Smooth muscle cell of the brain vasculature (primary cell): Measurements from ENCODE around the gene MCTP2.
"Not testable (repeated sequence)": the region's sequence is repeated elsewhere in the genome, so short reads cannot be mapped to it uniquely, and the experiment has no call there.

ENCODE experiments used
- DNase-seq: peaks from one replicate; pipeline ENCODE4 v3.0.0-alpha.2; 2012; ENCODE audit warnings: low read depth, low spot score

MCTP2 gene

DNA sequence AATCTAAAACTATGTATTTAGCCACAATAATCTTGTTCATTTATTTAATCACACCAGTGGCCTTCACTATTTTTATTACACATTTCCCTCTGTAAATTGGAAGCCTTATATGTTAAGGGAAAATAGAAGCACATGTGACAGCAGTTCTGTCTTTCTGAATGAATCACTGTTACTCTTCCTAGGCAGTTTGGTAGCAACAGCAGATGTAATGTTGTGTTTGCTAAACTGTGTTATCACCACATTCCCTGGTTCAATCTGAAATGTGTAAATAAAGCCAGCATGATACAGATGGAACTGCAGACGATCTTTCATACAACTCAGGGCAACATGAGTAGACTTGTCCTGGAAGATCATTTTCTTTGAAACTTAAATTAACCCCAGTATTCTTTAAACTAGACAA, 220.1 kb downstream of the MCTP2 start:
- DNase-seq: no peak

DNA sequence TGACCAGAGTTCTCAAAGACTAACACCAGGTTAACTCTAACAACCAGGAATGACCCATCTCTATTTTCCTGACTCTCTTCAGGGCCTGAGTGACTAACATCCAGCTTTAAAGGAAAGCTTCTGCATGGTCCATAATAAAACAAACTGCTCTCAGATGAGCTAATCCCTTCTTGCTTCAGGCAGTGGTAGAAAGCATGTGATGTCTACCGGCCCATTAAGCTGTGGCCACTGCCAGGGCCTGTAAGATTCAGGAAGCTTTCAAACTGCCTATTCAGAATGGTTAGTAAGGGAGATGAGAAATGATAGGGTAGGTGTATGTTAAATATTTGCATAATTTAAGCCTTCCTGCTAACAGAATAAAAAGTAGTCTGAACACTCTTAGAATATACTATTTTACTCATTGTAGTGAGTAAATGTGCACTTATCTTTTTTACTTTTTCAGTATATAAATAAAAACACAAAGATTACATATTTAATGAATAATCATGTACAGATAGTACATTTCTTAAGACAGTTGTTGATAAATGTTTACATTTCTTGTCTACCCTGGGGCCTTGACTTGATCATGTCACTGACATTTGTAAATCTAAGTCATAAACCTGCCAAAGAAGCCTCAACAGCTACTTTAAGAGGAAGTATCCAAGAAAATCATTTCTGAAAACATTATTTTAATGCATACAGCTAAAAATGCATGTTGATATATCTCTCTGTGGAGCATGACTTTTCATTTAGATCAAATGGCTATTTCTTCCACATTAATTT, 222.0 kb downstream of the MCTP2 start:
- DNase-seq: no peak

DNA sequence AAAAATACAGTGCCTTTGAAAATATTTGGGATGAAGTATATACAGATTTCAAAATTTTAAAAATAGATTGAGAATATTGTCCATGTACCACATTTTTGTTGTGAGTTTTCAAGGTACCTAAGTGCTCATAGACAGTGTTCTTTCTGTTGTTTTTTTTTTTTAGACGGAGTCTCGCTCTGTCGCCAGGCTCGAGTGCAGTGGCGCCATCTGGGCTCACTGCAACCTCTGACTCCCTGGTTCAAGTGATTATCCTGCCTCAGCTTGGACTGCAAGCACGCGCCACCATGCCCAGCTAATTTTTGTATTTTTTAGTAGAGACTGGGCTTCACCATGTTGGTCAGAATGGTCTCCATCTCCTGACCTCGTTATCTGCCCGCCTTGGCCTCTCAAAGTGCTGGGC, 223.9 kb downstream of the MCTP2 start:
- DNase-seq: no peak

DNA sequence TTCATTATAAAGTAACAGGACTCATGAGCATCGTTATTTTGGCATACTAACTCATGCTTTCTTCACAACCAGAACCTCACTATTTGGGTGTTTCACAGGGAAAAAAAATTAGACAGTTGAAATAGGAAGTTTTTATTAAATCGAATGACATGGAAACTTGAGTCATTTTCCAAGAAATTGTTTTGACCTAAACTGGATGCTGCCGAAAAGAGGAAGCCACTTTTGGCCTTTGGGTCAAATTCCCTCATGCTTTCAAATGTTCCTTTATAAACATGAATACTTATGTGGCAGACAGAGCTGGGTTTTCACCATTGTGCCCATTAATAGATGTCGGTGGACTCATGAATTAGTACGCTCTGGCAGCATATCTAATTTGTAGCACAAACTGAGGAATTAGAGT, 224.9 kb downstream of the MCTP2 start:
- no peak for DNase-seq

DNA sequence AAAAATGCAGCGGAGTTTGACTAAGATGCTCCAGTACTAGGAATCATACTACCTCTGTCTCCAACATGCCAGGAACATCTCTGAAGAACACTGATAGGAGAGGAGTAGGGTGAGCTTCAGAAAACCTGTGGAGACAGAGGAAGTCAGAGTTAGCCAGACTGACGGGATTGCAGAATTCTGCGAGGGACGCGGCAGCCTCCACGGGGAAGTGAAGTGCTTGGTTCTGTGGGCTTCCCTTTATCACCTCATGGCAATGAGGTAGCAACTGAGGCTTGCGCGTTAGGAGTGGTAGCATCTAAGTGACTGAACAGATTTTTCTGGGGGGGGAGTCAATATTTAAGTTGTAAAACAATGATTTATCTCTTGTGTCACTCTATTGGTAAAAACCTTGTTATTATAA, 226.3 kb downstream of the MCTP2 start:
- no peak for DNase-seq

DNA sequence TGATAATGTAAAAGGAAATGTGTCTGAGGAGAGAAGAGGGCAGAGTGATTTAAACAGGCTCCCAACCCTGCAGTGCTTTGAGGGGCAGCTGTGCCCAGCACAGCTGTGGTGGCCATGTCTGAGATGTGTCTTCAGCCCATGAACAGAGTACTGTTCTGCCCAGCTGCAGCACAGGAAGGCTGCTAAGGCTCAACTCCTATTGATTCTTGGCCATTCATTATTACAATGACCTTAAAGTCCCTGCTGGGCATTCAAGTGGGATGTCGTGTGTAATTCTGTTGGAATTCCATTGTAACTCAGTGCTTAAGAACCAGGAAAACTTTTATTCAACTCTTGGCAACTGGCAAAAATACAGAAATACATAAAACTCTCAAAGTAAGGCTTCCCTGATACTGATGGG, 229.3 kb downstream of the MCTP2 start:
- DNase-seq: no peak

DNA sequence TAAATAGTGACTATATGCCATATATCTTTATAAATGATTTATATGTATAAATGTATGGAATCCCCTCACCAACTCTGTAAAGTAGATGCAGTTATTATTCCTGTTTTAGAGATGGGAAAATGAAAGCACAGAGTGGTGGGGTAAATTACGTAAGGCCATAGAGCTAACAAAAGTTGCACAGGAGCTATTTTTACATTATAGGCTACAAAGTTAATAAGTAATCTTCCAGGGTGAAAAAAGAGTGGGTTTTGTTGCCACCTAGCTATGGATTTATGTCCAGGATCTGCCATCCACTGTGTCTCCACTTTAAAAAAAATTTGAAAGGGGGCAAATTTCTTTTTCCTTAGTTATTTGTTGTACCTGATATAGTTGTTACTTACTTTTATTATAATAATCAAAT, 235.7 kb downstream of the MCTP2 start:
- no peak for DNase-seq

DNA sequence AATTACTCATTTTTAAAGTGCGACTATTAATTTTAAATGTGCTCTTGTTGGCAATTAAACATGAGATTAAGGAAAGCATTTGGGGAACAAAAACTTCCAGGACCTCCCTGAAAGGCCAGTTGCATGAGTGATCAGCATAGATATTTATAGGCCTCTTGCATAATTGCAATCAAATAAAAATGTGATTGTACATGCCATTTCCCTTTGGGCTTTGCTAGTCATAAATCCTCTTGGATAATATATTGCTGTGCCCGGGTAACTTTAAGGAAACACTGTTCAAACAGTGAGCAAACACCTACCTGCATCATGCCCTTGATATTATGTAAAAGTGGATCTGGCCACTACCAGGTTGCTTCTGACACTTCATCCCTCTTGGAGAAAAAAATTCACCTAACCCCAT, 239.1 kb downstream of the MCTP2 start:
- DNase-seq: no peak

DNA sequence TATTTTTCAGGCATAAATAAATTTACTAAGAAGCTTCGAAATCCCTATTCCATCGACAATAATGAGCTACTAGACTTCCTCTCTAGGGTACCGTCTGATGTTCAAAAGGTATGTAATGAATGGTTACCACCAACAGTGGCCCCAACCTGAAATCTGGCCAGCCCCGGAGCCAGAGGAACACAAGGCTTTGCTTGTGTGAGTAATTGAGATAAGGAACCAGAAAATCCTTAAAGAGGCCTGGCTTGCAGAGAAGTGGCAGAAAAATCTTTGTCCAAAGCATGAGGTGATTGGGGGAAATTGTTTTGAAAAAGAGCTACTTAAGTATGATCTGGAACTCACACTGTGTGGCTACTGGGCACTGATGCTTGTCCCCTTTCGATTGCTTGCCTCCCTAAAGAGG, 245.3 kb downstream of the MCTP2 start:
- DNase-seq: no peak

DNA sequence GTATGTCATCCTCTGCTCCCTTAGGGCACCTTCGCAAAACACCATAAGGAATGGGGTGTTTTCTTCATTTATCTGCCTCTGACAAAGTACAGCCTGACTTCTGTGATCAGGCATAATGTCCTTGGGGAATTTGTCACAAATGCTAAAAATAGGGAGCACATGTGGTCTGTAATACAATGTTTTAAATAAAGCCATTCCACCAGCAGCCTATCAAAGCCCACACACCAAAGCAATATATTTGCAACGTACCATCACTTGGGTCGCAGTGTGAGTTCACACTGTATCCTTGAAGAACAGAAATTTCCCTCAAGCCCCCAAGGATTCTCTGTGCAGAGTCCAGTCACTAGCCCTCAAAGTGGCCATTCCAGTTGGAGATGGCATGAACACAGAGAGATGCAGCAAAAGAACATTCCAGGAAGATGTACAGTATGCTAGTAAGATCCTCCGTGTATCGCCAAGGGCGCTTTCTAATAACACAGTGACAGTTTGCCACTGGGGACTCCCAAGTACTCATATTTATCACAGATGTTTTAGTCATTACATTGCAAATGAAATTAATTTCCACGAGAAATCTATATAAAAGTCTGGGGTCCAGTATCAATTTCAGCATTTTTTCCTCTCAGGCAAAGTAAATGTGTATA, 246.7 kb downstream of the MCTP2 start:
- DNase-seq: no peak

DNA sequence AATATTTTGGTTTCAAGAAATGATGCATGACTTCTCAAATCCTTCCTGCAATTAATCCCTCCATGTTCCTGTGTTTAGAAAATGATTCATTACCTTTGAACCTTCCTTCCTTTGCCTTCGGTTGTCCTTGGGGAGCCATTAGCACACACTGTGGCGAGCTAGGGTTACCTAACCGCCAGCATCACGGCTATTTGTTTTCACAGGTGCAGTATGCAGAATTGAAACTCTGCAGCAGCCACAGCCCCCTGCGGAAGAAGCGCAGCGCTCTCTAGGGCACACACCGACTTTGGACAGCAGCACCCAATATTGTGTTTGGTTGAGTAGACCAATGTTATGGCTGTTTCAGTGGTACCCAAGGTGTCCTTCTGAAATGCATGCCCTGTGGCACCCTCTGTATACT, 247.4 kb downstream of the MCTP2 start:
- DNase-seq: no peak

DNA sequence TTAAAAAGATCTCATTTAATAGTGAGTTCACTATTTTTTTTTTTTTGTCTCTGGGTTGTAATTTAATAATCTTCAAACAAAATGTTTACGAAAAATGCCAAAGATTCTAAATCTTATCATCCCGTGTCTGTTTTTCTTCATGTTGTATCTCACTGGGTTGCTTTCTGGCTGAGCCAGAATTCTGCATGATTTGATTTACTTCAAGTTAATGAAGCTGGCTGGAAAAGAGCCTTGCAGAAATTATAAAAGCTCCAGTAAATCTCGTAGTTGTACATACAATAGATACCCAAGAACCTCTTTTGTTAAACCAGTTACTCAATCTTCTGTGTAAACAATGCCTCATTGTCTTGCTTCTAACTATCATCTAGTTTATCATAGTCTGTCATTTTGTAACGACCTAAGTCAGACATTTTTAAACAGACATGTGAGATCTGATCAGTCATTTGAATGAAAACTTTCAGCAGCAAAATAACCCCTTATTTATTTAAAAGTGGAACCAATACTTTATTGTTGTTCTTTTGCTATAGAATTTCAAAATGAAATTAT, 249.0 kb downstream of the MCTP2 start:
- no peak for DNase-seq

DNA sequence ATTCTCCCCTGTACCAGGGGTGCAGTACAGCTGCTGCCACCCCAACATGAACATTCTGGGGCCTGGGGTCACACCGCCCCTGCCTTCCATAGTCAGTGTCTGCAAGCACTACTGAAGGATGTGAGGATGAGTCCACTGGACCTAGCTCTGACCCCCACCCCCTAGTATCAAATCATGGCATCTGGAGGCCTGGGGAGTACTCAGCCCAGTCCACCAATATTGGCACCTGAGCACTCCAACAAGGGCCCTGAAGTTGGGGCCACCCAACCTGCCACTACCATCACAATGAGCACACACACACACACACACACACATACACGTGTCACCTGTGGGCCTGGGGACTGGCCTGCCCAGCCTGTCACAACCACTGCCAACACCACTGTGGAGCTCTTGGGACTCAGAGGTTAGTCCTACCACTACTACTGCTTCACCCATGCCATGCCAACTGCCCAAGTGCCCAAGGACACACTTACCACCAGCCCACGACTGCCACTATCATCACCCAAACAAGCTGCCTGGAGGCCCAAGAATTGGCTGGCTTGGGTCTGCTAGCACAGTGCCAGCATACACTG, 253.9 kb downstream of the MCTP2 start:
- DNase-seq: no peak

DNA sequence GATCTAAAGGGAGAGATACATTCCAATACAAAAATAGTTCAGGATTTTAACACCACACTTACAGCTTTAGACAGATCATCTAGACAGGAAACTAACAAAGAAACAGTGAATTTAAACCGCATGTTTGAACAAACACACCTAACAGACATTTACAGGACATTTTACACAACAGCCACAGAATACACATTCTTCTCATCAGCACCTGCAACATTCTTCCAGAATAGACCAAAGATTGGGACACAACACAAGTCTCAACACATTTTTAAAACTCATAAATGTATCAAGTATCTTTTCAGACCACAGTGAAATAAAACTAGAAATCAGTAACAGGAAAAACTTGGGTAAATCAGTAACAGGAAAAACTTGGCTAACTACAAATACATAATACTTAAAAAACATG, 256.3 kb downstream of the MCTP2 start:
- no peak for DNase-seq

DNA sequence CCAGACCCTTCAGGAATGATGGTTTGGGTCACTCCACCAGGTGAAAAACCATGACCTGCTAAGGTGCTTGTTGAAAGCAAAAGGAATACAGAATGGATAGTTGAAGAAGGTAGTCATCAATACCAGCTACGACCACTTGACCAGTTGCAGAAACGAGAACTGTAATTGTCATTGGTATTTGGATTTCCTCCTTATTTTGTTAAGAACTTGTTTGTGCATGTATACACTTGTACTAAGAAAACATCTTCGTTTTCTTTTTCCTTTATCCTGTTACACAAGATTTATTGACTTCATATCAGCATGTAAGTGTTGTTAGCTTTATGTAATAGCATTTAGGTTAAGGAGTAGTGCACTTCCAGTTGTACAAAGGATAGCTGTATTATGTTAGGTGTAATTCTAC, 261.8 kb downstream of the MCTP2 start:
- DNase-seq: no peak

DNA sequence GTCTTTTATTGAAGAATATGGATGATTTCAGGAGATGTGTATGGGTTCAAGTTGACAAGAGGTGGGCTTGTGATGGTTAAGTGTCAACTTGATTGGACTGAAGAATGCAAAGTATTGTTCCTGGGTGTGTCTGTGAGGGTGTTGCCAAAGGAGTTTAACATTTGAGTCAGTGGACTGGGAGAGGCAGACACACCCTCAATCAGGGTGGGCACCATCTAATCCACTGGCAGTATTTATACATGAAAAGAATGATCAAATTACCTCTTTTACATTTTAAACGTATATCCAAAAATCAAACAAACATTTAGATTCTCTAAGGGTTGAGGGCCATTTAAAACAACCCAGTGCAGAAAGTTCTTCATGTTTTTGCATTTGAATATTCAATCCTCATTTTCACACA, 262.2 kb downstream of the MCTP2 start:
- not testable (repeated sequence) for DNase-seq

DNA sequence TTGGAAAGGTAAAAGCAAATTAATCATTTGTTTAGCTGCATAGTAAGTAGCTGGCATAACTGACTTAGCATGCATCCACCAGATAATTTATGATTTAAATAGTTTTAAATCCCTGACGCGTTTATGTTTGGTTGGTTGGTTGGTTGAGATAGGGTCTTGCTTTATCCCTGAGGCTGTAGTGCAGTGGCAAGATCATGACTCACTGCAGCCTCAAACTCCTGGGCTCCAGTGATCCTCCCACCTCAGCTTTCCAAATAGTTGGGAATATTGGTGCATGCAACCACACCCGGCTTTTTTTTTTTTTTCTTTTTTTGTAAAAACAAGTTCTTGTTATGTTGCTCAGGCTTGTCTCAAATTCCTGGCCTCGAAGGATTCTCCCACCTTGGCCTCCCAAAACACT, 263.4 kb downstream of the MCTP2 start:
- DNase-seq: no peak

DNA sequence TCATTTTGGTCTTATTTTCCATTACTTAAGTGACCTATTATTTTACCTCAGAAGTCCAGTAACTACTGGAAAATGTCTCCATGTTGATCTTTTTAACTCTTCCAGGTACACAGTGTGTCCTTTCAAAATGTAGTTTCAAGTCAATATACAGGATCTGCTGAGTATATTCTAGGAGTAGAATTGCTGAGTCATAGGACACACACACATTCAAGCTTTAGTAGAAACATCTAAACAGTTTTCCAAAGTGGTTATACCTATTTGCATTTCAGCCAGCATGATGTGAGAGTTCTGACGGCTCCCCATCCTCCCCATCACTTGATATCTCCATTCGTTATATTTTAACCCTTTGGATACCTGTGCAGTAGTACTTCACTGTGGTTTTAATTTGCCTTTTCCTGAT, 271.9 kb downstream of the MCTP2 start:
- DNase-seq: no peak

DNA sequence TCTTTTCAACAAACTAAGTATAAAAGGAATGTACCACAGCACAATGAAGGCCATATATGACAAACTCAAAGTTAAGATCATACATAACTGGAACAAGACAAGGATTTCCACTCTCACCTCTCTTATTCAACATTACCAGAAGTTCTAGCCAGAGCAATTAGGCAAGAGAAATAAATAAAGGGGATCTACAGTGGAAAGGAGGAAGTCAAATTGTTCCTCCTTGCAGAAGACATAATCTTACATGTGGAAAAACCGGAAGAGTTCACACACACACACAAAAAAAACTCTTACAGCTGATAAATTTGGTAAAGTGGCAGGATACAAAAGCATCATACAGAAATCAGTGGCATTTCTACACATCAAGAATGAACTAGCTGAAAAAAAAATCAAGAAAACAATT, 277.9 kb downstream of the MCTP2 start:
- no peak for DNase-seq

DNA sequence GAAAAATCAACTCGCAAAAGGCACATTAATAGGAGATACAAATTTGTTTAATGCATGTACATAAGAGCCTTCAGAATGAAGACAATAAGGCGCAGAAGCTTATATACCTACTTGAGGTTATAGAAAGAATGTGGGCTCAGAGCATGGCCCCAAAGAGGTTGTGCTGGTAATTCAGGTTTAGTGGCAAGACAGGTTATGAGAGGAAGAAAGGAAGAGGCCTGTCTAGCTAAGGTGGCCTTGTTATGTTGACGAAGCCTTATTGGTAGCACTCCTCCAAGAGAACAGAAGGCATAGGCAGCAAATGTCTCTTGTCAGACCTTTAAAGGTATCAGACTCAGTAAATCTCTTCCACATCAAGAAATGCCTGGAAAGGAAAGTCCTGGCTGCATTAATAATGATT, 290.8 kb downstream of the MCTP2 start:
- DNase-seq: no peak

DNA sequence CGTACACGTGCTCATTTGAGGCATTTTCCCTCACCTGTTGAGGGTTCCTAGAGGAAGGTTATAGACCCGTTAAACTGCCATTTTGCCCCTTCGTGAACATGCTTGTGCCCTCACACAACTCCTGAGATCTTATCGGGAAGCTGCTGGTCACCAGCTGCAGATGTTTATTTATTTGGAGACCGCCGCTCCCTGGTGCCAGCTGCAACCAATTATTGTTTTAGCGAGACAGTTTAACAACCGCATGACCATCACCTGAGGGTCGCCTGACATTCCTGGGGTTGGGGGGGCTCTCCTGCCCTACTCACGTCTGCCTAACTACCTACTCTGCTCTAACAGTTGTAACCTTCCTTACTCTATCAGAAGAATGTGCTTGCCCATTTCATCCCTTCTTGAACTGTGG, 292.5 kb downstream of the MCTP2 start:
- no peak for DNase-seq

DNA sequence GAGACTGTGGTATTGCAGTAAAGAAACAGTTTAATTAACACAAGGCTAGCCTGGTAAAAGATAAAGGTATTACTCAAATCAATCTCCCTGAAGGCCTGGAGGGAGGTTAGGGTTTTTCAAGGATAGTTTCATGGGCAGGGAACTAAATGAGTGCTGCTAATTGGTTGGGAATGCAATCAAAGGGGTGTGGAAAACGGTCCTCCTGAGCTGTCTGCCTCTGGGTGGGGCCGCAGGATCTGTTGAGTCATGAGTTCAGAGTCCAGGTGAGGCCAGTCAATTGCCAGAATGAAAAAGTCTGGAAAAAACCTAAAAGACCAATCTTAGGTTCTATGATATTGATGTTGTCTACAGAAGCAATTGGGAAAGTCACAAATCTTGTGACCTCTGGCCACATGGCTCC, 293.2 kb downstream of the MCTP2 start:
- no peak for DNase-seq

DNA sequence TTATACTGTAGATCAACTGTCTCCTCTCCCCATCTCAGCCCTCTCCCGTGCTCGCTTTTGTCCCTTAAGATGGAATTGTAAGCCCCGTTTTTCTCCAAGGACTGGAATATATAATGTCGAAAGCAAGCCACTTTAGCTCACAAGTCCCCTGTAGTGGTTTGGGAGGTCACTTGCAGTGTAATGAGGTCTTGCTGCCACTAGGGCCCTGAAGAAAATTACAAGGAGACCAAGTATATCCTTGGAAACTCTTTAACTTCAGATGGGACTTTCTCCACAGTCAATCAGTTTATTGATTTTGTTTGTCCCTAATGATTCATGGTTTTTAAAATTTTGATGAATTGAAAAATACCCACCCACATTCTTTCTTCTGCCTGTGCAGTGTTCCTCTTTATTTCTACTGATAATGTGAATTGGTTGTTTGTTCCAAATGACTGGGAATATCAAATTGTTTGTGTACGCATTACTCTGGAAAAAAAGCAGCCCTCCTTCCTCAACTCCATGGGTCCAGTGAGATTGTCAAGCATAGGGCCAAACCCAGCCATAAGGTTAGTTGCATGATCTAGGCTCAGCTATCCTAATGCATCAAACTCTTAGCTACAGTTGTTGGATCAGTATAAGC, 294.8 kb downstream of the MCTP2 start:
- no peak for DNase-seq
